Suprapubic skin (tissue), 3 donors: ENCODE results near the gene TUBA4A.

ENCODE experiments used
- POLR2A ChIP-seq, 2 donors: fragments of 450-650 bp; IDR thresholded peaks; one replicate each; pipeline ENCODE4 v1.6.1; 2017; ENCODE audit warnings: antibody characterized with exemption in 2 of 2, mild to moderate bottlenecking in 2 of 2, moderate library complexity in 2 of 2
- TF ChIP-seq, protein P1 (sequence below), 2 donors: fragments of 200-600 bp in 1 of 2; fragments of 450-650 bp in 1 of 2; sonication (generic) in 1 of 2; IDR thresholded peaks; one replicate each; pipeline ENCODE4 v1.5.1; 2016 to 2019; ENCODE audit warnings: antibody characterized with exemption in 2 of 2, mild to moderate bottlenecking in 1 of 2, moderate library complexity in 1 of 2

DNA sequence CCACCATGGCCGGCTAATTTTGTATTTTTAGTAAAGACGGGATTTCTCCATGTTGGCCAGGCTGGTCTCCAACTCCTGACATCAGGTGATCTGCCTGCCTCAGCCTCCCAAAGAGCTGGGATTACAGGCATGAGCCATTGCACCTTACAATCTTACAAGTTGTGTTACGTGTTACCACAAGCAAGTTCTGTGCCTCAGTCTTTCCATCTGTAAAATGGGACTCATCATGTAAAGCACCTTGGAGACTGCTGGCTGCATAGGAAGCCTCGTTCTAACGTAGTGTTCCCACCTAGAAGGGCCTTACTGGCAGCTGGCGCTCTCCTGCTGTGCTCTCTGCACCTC, 35.4 kb upstream of the TUBA4A start:
- TF ChIP-seq, protein P1, sequence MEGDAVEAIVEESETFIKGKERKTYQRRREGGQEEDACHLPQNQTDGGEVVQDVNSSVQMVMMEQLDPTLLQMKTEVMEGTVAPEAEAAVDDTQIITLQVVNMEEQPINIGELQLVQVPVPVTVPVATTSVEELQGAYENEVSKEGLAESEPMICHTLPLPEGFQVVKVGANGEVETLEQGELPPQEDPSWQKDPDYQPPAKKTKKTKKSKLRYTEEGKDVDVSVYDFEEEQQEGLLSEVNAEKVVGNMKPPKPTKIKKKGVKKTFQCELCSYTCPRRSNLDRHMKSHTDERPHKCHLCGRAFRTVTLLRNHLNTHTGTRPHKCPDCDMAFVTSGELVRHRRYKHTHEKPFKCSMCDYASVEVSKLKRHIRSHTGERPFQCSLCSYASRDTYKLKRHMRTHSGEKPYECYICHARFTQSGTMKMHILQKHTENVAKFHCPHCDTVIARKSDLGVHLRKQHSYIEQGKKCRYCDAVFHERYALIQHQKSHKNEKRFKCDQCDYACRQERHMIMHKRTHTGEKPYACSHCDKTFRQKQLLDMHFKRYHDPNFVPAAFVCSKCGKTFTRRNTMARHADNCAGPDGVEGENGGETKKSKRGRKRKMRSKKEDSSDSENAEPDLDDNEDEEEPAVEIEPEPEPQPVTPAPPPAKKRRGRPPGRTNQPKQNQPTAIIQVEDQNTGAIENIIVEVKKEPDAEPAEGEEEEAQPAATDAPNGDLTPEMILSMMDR (IDR thresholded peaks at IDR 0.05) = no peak
- TF ChIP-seq POLR2A (IDR thresholded peaks at IDR 0.05) = no peak
